Measurements from ENCODE around the gene CCSER2.
"Not testable (repeated sequence)": the region's sequence is repeated elsewhere in the genome, so short reads cannot be mapped to it uniquely, and the experiment has no call there.

Gene CCSER2

DNA sequence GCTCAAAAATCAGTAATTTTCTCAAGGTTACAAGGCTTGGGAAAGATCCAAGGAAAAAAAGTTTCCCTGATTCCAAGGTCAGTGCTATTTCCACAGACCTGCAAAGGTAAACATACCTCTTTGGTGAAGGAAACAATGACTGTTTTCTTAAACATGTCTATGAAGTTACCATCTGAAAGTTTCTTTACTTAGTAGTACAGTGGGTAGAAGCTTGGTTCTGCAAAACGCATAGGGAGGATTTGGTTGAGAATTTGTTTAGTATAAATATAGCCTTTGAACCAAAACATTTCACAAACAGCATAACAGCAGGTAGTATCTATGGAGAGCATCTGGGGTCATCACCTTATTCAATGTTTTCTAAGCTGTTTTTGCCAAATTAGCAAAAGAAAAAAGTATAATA, 169.6 kb downstream of the CCSER2 start:
- TF ChIP-seq CTCF (IDR thresholded peaks at IDR 0.05; ENCODE audit: low read depth, low read length): no peak
- no peak for DNase-seq (ENCODE audit: low read depth in 2 of 2)

GRCh38 chr10:84499039-84499438, 170.7 kb downstream of the CCSER2 start:
- not testable (repeated sequence) for DNase-seq (ENCODE audit: low read depth in 2 of 2); H3K4me3 ChIP-seq (replicated peaks in 1 of 2; ENCODE audit: low read depth in 2 of 2, low read length in 2 of 2)

More for the DNA sequence above, 169.6 kb downstream of the CCSER2 start:
- H3K4me3 ChIP-seq (replicated peaks in 1 of 2; ENCODE audit: low read depth in 2 of 2, low read length in 2 of 2): no peak overlapping the region

GRCh38 chr10:84499846-84500245, 171.5 kb downstream of the CCSER2 start:
- no peak for TF ChIP-seq CTCF (IDR thresholded peaks at IDR 0.05; ENCODE audit: low read depth, low read length)
- DNase-seq (ENCODE audit: low read depth in 2 of 2): no peak
- H3K4me3 ChIP-seq (replicated peaks in 1 of 2; ENCODE audit: low read depth in 2 of 2, low read length in 2 of 2): no peak overlapping the region

- no peak for TF ChIP-seq CTCF (IDR thresholded peaks at IDR 0.05; ENCODE audit: low read depth, low read length)
- no peak overlapping the region for H3K4me3 ChIP-seq (replicated peaks in 1 of 2; ENCODE audit: low read depth in 2 of 2, low read length in 2 of 2)
- DNase-seq (ENCODE audit: low read depth in 2 of 2): peak; percentile 14 to 73
These were observed 181.7 kb downstream of the CCSER2 start for GRCh38 chr10:84510121-84510520.

DNA sequence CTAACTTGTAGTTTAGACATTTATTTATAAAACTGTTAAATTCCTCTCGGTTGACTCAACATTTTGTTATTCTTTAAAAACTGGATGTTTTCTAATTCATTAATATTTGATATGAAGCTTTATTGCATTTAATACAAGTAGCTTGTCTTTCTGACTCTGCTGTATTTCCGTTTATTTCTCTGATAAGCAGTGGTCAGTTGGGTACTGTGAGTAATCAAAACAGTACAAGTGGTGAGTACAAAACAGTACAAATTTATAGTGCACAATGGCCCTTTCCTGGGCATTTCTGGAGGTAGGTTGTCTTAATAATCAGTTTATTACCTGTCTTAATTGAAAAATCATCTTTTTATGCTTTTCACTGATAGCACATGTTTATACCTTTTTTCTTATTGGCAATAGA, 182.7 kb downstream of the CCSER2 start:
- DNase-seq (ENCODE audit: low read depth in 2 of 2): no peak
- no peak overlapping the region for H3K4me3 ChIP-seq (replicated peaks in 1 of 2; ENCODE audit: low read depth in 2 of 2, low read length in 2 of 2)
- no peak for TF ChIP-seq CTCF (IDR thresholded peaks at IDR 0.05; ENCODE audit: low read depth, low read length)

- no peak for TF ChIP-seq CTCF (IDR thresholded peaks at IDR 0.05; ENCODE audit: low read depth, low read length)
- DNase-seq (ENCODE audit: low read depth in 2 of 2): no peak
- no peak overlapping the region for H3K4me3 ChIP-seq (replicated peaks in 1 of 2; ENCODE audit: low read depth in 2 of 2, low read length in 2 of 2)
These were observed 183.4 kb downstream of the CCSER2 start for GRCh38 chr10:84511709-84512285.

DNA sequence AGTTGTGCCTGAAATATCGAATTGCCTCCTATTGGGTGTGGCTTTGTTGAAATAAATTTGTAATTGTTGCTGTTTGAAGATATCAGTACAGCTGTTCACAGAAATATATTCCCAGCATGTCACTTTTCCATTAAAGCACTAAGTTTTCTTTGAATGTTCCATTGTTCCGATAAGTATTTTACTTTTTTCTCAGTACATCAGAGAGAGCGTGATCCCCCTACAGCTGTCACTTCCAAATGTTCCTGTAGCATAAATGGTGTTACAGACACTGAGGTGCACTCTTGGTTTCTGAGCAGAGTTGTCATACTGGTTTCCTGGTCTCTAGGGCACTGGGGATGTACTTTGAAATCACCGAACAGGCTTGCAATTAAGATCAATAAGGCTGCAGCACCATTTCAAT, 189.2 kb downstream of the CCSER2 start:
- H3K4me3 ChIP-seq (replicated peaks in 1 of 2; ENCODE audit: low read depth in 2 of 2, low read length in 2 of 2): no peak overlapping the region
- no peak for TF ChIP-seq CTCF (IDR thresholded peaks at IDR 0.05; ENCODE audit: low read depth, low read length)
- no peak for DNase-seq (ENCODE audit: low read depth in 2 of 2)
